Kidney (tissue), 14 donors: Measurements from ENCODE around the gene LY6G6D. TPM values are rescaled to one million over a fixed set of nuclear protein-coding genes. Genes with fewer than 3 reads are reported as not detected.

Source experiments
- DNase-seq, 5 donors: peaks; one replicate each; pipeline ENCODE4 v3.0.0-alpha.2; 2013 to 2020
- FAIRE-seq: peaks from 2 replicates; lab custom pipeline; 2012; peaks lifted over from hg19 to GRCh38; lab: Jason Lieb, UNC
- H3K27ac ChIP-seq, 2 donors: one replicate each; pipeline ENCODE4 v1.7.0; 2013; ENCODE audit warnings: low read depth in 2 of 2, low read length in 2 of 2, inconsistent platforms in 1 of 2
- H3K27me3 ChIP-seq: one replicate; pipeline ENCODE4 v1.7.1; 2013; ENCODE audit warnings: low read length, inconsistent platforms; ENCODE audit not compliant: control insufficient read depth, insufficient read depth
- H3K36me3 ChIP-seq, 3 donors: one replicate each; pipeline versions ENCODE4 v1.7.0 to v1.7.1; 2013; ENCODE audit warnings: low read length in 3 of 3, control low read depth in 1 of 3, inconsistent platforms in 1 of 3; ENCODE audit not compliant: insufficient read depth in 3 of 3, control insufficient read depth in 2 of 3
- H3K4me1 ChIP-seq, 3 donors: one replicate each; pipeline versions ENCODE4 v1.7.0 to v1.7.1; 2013; ENCODE audit warnings: low read length in 3 of 3, inconsistent platforms in 1 of 3, low read depth in 1 of 3; ENCODE audit not compliant: control insufficient read depth in 2 of 3, insufficient read depth in 2 of 3
- H3K4me3 ChIP-seq, 3 donors: one replicate each; pipeline versions ENCODE4 v1.7.0 to v1.8.1; 2013; ENCODE audit warnings: low read length in 3 of 3, control low read depth in 1 of 3, inconsistent platforms in 1 of 3
- H3K9ac ChIP-seq, 3 donors: one replicate each; pipeline versions ENCODE4 v1.7.0 to v1.7.1; 2013; ENCODE audit warnings: low read length in 3 of 3, control low read depth in 1 of 3, inconsistent platforms in 1 of 3
- H3K9me3 ChIP-seq, 3 donors: one replicate each; pipeline versions ENCODE4 v1.7.0 to v1.7.1; 2013; ENCODE audit warnings: low read length in 3 of 3, control low read depth in 1 of 3, inconsistent platforms in 1 of 3; ENCODE audit not compliant: control insufficient read depth in 2 of 3, insufficient read depth in 1 of 3
- CTCF ChIP-seq: IDR thresholded peaks from 3 replicates; pipeline ENCODE4 v1.5.1; 2012; ENCODE audit warnings: mild to moderate bottlenecking, moderate library complexity, borderline replicate concordance; ENCODE audit not compliant: insufficient read depth; ENCODE audit errors: extremely low read depth
- intact Hi-C: fragments of 100-400 bp; cut with DNase I; formaldehyde crosslinking; loops from one replicate; pipeline ENCODE4 v1.11.1; 2022
- polyA plus RNA-seq: library from polyadenylated mRNA; stranded (reverse); fragments of 350-450 nt; fragmentation: Illumina TruSeq; extraction: RNeasy Lipid Tissue Mini Kit (QIAGEN cat#74804); gene quantifications from one replicate; pipeline ENCODE4 v1.2.3, GENCODE V29; 2014; ENCODE audit warnings: low read depth, low replicate concordance; ENCODE audit not compliant: insufficient read depth
- total RNA-seq: library from RNA; stranded (reverse); fragmentation: NEBNext Ultra II Directional; extraction: Animal tissue kit (Norgen Biotek cat#: 25700); gene quantifications from one replicate; pipeline ENCODE4 v1.2.1, GENCODE V29; 2021
- donor health status: control.
- donor health status: control.
- donor health status: control.
- donor health status: control.
- donor health status: control.
- donor health status: DM: yes; HTN: yes; CAD: no.
- donor health status: Normal renal cell carcinoma (clear cell type).

The LY6G6D gene
- total and polyA plus RNA-seq, 2 donors from 2014 or later, result not detected

- H3K4me3 ChIP-seq, result peak overlapping the region in 1 of 3 donors; percentile 13
- H3K9ac ChIP-seq, result peak overlapping the region in 1 of 3 donors; percentile 24
- H3K4me1 ChIP-seq, result peaks cover 3 to 8% (median 4%) of the 10 kb centered on the region in 3 donors
- intact Hi-C loops, result no loop called here
- H3K36me3 ChIP-seq, result peaks cover 0 to 16% (median 12%) of the 10 kb centered on the region in 3 donors
- no peaks in the 10 kb centered on the region for H3K9me3 ChIP-seq
- DNase-seq (peak in 1 of 5 donors; percentile 15), FAIRE-seq (no peak)
- H3K27ac ChIP-seq, result no peak overlapping the region
- H3K27me3 ChIP-seq, result no peaks in the 10 kb centered on the region
- TF ChIP-seq CTCF, result no peak
Observed at GRCh38 chr6:31683591-31683990, 31.6 kb upstream of the LY6G6D start.

- Histone ChIP-seq H3K27me3 (no peaks in the 10 kb centered on the region), H3K36me3 (peaks cover 0 to 42% (median 34%) of the 10 kb centered on the region in 3 donors), H3K4me3 (no peak overlapping the region), H3K9me3 (no peaks in the 10 kb centered on the region), H3K27ac (no peak overlapping the region), H3K9ac (no peak overlapping the region), H3K4me1 (peaks cover 0 to 3% (median 2%) of the 10 kb centered on the region in 3 donors)
- no peak for DNase-seq
- intact Hi-C loops, result no loop called here
- no peak for FAIRE-seq
- no peak for TF ChIP-seq CTCF
Observed at GRCh38 chr6:31686483-31686882, 28.7 kb upstream of the LY6G6D start.

GRCh38 chr6:31687321-31687720, 27.8 kb upstream of the LY6G6D start:
- TF ChIP-seq CTCF, result no peak
- no peak for DNase-seq
- H3K9me3 ChIP-seq, result no peaks in the 10 kb centered on the region
- H3K27me3 ChIP-seq, result no peaks in the 10 kb centered on the region
- peaks cover 0 to 46% (median 39%) of the 10 kb centered on the region in 3 donors for H3K36me3 ChIP-seq
- no peak overlapping the region for H3K4me3 ChIP-seq
- intact Hi-C loops, result no loop called here
- no peak overlapping the region for H3K9ac ChIP-seq
- peaks cover 0 to 2% (median 0%) of the 10 kb centered on the region in 3 donors for H3K4me1 ChIP-seq
- no peak overlapping the region for H3K27ac ChIP-seq
- no peak for FAIRE-seq
